Measurements from ENCODE around the gene XRCC5.

The XRCC5 gene

DNA sequence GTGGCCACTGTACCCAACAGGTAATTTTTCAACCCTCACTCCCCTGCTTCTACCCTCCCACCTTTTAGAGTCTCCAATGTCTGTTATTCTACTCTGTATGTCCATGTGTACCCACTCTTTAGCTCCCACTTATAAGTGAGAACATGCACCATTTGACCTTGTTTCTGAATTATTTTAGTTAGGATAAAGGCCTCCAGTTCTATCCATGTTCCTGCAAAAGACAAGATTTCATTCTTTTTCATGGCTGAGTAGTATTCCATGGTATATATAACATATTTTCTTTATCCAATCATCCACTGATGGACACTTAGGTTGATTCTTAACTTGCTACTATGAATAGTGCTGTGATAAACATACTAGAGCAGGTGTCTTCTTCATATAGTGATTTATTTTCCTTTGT, 36.7 kb upstream of the XRCC5 start:
- no peaks in the 10 kb centered on the region for H3K36me3 ChIP-seq (ENCODE audit: low read length)
- no peaks in the 10 kb centered on the region for H3K79me2 ChIP-seq (ENCODE audit: insufficient read depth, low read length)
- no peaks in the 10 kb centered on the region for H3K9me2 ChIP-seq (replicated peaks; ENCODE audit: insufficient read depth, low read length)
- no peak overlapping the region for H2AFZ ChIP-seq (ENCODE audit: low read depth, low read length, severe bottlenecking)
- H4K20me1 ChIP-seq (ENCODE audit: low read depth, low read length) = no peaks in the 10 kb centered on the region
- no peak overlapping the region for H3K27ac ChIP-seq (ENCODE audit: low read depth, low read length)
- no peak overlapping the region for H3K4me2 ChIP-seq (ENCODE audit: low read depth, low read length, poor library complexity, severe bottlenecking)
- H3K9me3 ChIP-seq (ENCODE audit: insufficient read depth, low read length) = no peaks in the 10 kb centered on the region
- H3F3A ChIP-seq (ENCODE audit: insufficient read depth) = no peaks in the 10 kb centered on the region
- TF ChIP-seq, protein P1, sequence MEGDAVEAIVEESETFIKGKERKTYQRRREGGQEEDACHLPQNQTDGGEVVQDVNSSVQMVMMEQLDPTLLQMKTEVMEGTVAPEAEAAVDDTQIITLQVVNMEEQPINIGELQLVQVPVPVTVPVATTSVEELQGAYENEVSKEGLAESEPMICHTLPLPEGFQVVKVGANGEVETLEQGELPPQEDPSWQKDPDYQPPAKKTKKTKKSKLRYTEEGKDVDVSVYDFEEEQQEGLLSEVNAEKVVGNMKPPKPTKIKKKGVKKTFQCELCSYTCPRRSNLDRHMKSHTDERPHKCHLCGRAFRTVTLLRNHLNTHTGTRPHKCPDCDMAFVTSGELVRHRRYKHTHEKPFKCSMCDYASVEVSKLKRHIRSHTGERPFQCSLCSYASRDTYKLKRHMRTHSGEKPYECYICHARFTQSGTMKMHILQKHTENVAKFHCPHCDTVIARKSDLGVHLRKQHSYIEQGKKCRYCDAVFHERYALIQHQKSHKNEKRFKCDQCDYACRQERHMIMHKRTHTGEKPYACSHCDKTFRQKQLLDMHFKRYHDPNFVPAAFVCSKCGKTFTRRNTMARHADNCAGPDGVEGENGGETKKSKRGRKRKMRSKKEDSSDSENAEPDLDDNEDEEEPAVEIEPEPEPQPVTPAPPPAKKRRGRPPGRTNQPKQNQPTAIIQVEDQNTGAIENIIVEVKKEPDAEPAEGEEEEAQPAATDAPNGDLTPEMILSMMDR (IDR thresholded peaks at IDR 0.05; ENCODE audit: insufficient read depth, low read length, poor library complexity, severe bottlenecking) = no peak
- H3K9ac ChIP-seq (ENCODE audit: low read length) = no peak overlapping the region
- H3K4me3 ChIP-seq (ENCODE audit: insufficient read depth, low read length, poor library complexity, severe bottlenecking) = no peak overlapping the region
- no peaks in the 10 kb centered on the region for H3K27me3 ChIP-seq (ENCODE audit: low read length)

DNA sequence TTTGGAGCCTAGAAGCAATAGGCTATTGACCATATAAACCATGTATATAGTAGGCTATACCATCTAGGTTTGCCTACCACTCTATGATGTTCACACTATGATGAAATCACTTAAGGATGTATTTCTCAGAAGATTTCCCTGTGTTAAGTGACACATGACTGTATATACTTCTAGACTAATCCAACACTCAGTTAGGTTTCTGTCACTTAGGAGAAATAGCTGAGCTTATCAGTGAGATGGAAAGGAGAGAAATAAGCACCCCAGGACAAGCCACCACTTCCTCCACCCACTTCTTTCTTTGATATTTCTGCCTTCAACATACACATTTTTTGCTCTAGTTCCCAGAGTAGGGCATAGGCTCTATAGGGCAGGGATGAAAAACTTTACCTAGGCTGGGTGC, 35.4 kb upstream of the XRCC5 start:
- Histone ChIP-seq H3K4me2 (ENCODE audit: low read depth, low read length, poor library complexity, severe bottlenecking) (no peak overlapping the region), H2AFZ (ENCODE audit: low read depth, low read length, severe bottlenecking) (no peak overlapping the region), H3K27ac (ENCODE audit: low read depth, low read length) (no peak overlapping the region), H3K9me3 (ENCODE audit: insufficient read depth, low read length) (no peaks in the 10 kb centered on the region), H3K27me3 (ENCODE audit: low read length) (no peaks in the 10 kb centered on the region), H3K9me2 (replicated peaks; ENCODE audit: insufficient read depth, low read length) (no peaks in the 10 kb centered on the region), H4K20me1 (ENCODE audit: low read depth, low read length) (no peaks in the 10 kb centered on the region), H3K9ac (ENCODE audit: low read length) (no peak overlapping the region), H3K79me2 (ENCODE audit: insufficient read depth, low read length) (no peaks in the 10 kb centered on the region), H3F3A (ENCODE audit: insufficient read depth) (no peaks in the 10 kb centered on the region), H3K36me3 (ENCODE audit: low read length) (no peaks in the 10 kb centered on the region), H3K4me3 (ENCODE audit: insufficient read depth, low read length, poor library complexity, severe bottlenecking) (no peak overlapping the region)
- no peak for TF ChIP-seq EZH2phosphoT487 (conservative IDR thresholded peaks at IDR 0.05; ENCODE audit: low read length)
- TF ChIP-seq, protein P1 (IDR thresholded peaks at IDR 0.05; ENCODE audit: insufficient read depth, low read length, poor library complexity, severe bottlenecking) = no peak

DNA sequence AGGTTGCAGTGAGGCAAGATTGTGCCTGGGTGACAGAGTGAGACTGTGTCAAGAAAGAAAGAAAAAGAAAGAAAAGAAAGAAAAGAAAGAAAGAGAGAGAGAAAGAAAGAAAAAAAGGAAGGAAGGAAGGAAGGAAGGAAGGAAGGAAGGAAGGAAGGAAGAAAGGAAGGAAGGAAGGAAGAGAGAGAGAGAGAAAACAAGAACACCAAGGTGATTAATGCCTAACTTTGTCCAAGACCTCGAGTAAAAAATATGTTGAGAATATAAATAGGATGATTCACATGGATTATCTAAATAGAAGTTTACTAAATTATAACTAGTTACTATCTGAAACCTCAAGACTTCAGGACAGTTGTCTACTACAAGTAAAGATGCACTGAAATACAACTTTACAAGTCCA, 34.8 kb upstream of the XRCC5 start:
- no peaks in the 10 kb centered on the region for H4K20me1 ChIP-seq (ENCODE audit: low read depth, low read length)
- no peak overlapping the region for H3K4me2 ChIP-seq (ENCODE audit: low read depth, low read length, poor library complexity, severe bottlenecking)
- no peak overlapping the region for H3K9ac ChIP-seq (ENCODE audit: low read length)
- no peaks in the 10 kb centered on the region for H3K27me3 ChIP-seq (ENCODE audit: low read length)
- H3K36me3 ChIP-seq (ENCODE audit: low read length) = no peaks in the 10 kb centered on the region
- no peaks in the 10 kb centered on the region for H3F3A ChIP-seq (ENCODE audit: insufficient read depth)
- no peak overlapping the region for H3K4me3 ChIP-seq (ENCODE audit: insufficient read depth, low read length, poor library complexity, severe bottlenecking)
- no peak for TF ChIP-seq EZH2phosphoT487 (conservative IDR thresholded peaks at IDR 0.05; ENCODE audit: low read length)
- TF ChIP-seq, protein P1 (IDR thresholded peaks at IDR 0.05; ENCODE audit: insufficient read depth, low read length, poor library complexity, severe bottlenecking) = no peak
- H2AFZ ChIP-seq (ENCODE audit: low read depth, low read length, severe bottlenecking) = no peak overlapping the region
- H3K79me2 ChIP-seq (ENCODE audit: insufficient read depth, low read length) = no peaks in the 10 kb centered on the region
- H3K9me2 ChIP-seq (replicated peaks; ENCODE audit: insufficient read depth, low read length) = no peaks in the 10 kb centered on the region
- H3K9me3 ChIP-seq (ENCODE audit: insufficient read depth, low read length) = no peaks in the 10 kb centered on the region
- H3K27ac ChIP-seq (ENCODE audit: low read depth, low read length) = no peak overlapping the region

DNA sequence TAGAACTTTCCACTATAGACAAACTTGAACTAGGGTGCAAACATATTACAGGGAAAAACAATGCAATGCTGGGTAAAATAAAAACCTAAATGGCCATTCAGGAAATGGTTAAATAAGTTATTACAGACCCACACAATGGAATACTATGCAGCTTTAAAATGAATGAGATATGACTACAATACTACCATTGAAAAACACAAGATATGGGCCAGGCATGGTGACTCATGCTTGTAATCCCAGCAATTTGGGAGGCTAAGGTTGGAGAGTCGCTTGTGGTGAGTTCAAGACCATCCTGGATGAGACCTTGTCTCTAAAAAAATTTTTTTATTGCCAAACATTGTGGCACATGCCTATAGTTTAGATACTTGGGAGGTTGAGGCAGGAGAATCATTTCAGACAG, 34.4 kb upstream of the XRCC5 start:
- H3K4me2 ChIP-seq (ENCODE audit: low read depth, low read length, poor library complexity, severe bottlenecking) = no peak overlapping the region
- H3K27me3 ChIP-seq (ENCODE audit: low read length) = no peaks in the 10 kb centered on the region
- H3K79me2 ChIP-seq (ENCODE audit: insufficient read depth, low read length) = no peaks in the 10 kb centered on the region
- no peaks in the 10 kb centered on the region for H3K9me2 ChIP-seq (replicated peaks; ENCODE audit: insufficient read depth, low read length)
- no peak overlapping the region for H2AFZ ChIP-seq (ENCODE audit: low read depth, low read length, severe bottlenecking)
- H3F3A ChIP-seq (ENCODE audit: insufficient read depth) = no peaks in the 10 kb centered on the region
- H3K36me3 ChIP-seq (ENCODE audit: low read length) = no peaks in the 10 kb centered on the region
- H4K20me1 ChIP-seq (ENCODE audit: low read depth, low read length) = no peaks in the 10 kb centered on the region
- H3K9me3 ChIP-seq (ENCODE audit: insufficient read depth, low read length) = no peaks in the 10 kb centered on the region
- no peak overlapping the region for H3K4me3 ChIP-seq (ENCODE audit: insufficient read depth, low read length, poor library complexity, severe bottlenecking)
- no peak overlapping the region for H3K27ac ChIP-seq (ENCODE audit: low read depth, low read length)
- TF ChIP-seq, protein P1 (IDR thresholded peaks at IDR 0.05; ENCODE audit: insufficient read depth, low read length, poor library complexity, severe bottlenecking) = no peak
- H3K9ac ChIP-seq (ENCODE audit: low read length) = no peak overlapping the region

Data from SU-DHL-6 (cell line).